HG03097 (cell line): Measurements from ENCODE around the gene GAS7.

Source experiments
- ATAC-seq: cut with Tn5 transposase; IDR thresholded peaks from one replicate; pipeline ENCODE4 v1.9.1; 2021; ENCODE audit not compliant: unreplicated experiment, low FRiP score

Gene GAS7

GRCh38 chr17:9994761-9995160 lies 203.6 kb downstream of the GAS7 start:
- ATAC-seq, result no peak

- ATAC-seq, result no peak
Observed at GRCh38 chr17:9991796-9992195, 206.6 kb downstream of the GAS7 start.

GRCh38 chr17:9991351-9991750 lies 207.1 kb downstream of the GAS7 start:
- no peak for ATAC-seq

DNA sequence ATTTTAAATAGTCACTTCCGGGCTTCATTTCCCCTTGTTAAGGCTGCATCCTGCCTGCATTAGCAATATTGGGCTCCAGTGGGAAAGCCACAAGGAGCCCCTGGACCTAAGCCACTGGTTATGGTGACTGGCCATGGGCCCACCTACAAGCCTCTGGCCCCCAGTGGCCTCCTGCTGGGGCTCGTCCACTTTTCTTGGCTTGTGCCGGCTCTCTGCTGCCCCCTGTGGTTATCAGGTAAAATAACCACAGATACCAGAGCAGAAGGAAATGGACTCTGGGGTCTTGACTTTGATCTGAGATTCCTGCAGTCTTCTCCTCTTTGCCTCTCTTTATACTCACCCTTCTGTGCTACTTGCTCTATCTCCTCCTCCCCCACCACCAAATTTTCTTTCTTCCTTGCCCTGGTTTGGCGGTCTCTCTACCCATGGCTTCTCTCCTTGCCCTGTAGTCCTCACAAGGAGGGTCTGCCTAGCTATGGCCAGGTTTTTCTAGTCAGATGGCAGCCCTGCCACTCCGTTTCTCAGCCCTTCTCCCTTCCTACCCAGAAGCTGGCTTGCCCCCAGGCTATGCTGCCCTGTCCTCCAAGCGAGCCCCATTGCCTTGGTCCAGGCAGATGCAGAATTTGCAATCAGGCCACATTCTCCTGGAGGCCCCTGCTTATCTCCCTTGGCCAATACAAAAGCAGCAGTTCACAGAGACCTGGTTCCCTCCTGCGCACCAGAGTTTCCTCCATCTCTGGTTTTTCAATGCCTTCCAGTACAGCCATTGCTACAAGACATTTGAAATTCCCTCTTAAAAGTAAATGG lies 210.4 kb downstream of the GAS7 start:
- ATAC-seq, result no peak

GRCh38 chr17:9986754-9987382 lies 211.5 kb downstream of the GAS7 start:
- no peak for ATAC-seq

GRCh38 chr17:9985646-9986045 lies 212.8 kb downstream of the GAS7 start:
- no peak for ATAC-seq

- ATAC-seq, result no peak
Observed at GRCh38 chr17:9984768-9985167, 213.6 kb downstream of the GAS7 start.

GRCh38 chr17:9982159-9982558 lies 216.2 kb downstream of the GAS7 start:
- ATAC-seq, result no peak

GRCh38 chr17:9981344-9981915 lies 217.0 kb downstream of the GAS7 start:
- no peak for ATAC-seq

GRCh38 chr17:9979463-9979995 lies 218.9 kb downstream of the GAS7 start:
- ATAC-seq, result no peak

GRCh38 chr17:9977180-9977575 lies 221.2 kb downstream of the GAS7 start:
- no peak for ATAC-seq

- ATAC-seq, result no peak
Observed at GRCh38 chr17:9976283-9977179, 221.9 kb downstream of the GAS7 start.

GRCh38 chr17:9974448-9975381 lies 223.7 kb downstream of the GAS7 start:
- ATAC-seq, result no peak

GRCh38 chr17:9973669-9974447 lies 224.5 kb downstream of the GAS7 start:
- no peak for ATAC-seq

DNA sequence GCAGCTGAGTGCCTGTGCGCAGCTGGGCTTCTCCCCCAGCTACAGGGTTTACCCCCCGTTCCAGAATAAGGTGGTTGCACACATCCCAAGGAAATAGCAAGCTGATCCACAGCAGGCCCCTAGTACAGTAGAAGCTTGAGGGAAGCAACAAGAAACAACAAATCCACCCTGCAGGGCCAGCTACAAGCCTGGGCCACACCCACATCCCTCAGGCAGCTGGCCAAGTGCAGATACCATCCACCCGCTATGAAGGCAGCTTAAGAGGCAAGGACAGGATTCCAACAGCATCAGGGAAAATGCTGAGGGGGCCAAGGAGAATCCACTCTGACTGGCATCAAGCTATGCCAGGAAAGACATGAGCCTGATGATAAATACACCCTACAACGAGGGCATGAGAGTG lies 226.4 kb downstream of the GAS7 start:
- no peak for ATAC-seq

DNA sequence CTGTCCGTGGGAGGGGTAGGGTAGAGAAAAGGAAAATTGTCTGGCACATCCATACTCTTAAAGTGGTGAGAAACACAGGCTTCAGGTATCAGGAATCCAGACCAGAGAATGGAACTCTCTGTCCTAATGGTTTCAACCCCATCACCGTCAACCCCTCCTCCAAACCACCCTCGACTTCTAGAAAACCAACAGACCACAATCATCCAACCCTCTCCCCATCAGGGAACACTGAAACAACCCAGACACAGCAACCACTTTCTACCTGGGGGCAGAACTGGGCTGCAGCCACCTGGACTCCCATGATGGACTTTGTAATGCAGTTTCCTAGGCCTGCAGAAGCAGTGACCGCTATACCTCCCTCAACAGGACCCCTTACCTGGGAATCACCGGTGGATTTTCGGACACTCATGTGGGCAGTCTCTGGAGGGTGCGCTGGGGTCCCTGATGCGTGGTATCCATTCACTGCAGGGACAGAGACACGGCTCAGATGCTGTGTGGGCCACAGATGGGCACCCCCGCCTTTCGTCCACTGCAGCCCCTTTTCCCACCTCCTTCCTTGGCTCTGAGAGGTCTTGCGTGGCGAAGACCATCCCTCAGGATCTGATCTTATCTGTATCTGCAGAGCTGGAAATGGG lies 229.0 kb downstream of the GAS7 start:
- ATAC-seq, result no peak

DNA sequence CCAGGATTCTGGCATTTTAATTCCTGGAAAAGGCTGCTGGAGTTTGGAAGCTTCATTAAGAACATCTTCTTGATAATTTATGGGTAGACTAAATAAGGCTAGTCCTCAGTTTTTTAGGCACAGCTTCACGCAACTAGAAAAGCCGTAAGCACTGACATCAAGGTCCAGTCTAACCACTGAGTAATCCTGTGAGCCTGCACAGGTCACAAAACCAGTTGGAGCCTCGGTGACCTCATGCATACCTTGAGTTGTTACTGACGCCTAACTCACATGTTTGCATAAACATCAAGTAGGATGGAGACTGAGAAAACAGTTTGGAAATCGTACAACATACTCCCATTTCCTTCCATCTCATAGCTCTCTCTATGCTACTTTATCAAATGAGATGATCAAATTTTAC lies 229.5 kb downstream of the GAS7 start:
- ATAC-seq, result no peak

GRCh38 chr17:9968008-9968407 lies 230.4 kb downstream of the GAS7 start:
- ATAC-seq, result no peak
